ENCODE measurements around the gene HSPB6. TPM values are rescaled to one million over a fixed set of nuclear protein-coding genes. Genes with fewer than 3 reads are reported as not detected.
A peak's percentile ranks its signal among the peaks of the same experiment; 100 is the strongest.

Gene HSPB6
- total RNA-seq, 1 experiment from 2014 or later, result 0.37 TPM

DNA sequence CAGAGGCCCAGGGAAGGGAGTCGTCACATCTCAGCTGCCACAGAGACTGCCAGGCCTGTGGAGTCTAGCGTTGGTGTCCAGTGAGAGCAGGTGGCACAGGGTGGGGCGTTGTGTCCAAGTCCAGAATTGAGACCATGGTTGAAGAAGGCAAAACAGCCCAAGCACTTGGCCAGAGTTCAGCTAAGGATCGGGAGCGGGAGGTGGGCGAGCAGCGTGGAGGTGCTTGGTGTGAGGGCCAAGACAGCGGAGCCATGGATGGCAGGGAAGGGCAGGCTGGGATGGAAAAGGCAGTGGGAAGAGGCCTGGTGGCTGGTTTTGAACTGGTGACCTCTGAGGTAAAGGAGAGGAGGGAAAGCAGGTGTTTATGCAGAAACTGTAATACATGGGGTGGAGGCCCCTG, 22.6 kb downstream of the HSPB6 start:
- Mint-ChIP-seq H3K27ac (peak overlapping the region in 1 of 3 experiments; percentile 73; a peak in 4 of 7 replicates), H3K4me3 (no peak overlapping the region; a peak in 1 of 5 replicates), H3K36me3 (ENCODE audit: insufficient read depth in 1 of 3, low read depth in 3 of 3) (peaks cover 53 to 78% (median 73%) of the 10 kb centered on the region in 3 experiments), H3K27me3 (ENCODE audit: low read depth) (no peaks in the 10 kb centered on the region), H3K9me3 (no peaks in the 10 kb centered on the region), H3K4me1 (peaks cover 0 to under 1% of the 10 kb centered on the region in 2 experiments; a peak in 1 of 4 replicates)
- no peak overlapping the region for H2BK12ac ChIP-seq (ENCODE audit: insufficient read length, low read depth, low read length)
- no peak overlapping the region for H3K4ac ChIP-seq (ENCODE audit: low read depth, low read length)
- DNase-seq, result no peak
- H3K14ac ChIP-seq (ENCODE audit: insufficient read depth, low read length), result no peak overlapping the region
- H4K91ac ChIP-seq (ENCODE audit: insufficient read length, low read depth, low read length), result no peak overlapping the region
- H2BK5ac ChIP-seq (ENCODE audit: insufficient read length, low read length), result no peak overlapping the region
- no peaks in the 10 kb centered on the region for H4K20me1 ChIP-seq (ENCODE audit: control insufficient read depth, insufficient read depth, insufficient read length)
- H3K4me1 ChIP-seq (ENCODE audit: insufficient read depth, low read length), result no peaks in the 10 kb centered on the region
- H3K79me2 ChIP-seq (ENCODE audit: insufficient read depth, low read length), result no peaks in the 10 kb centered on the region
- no peak overlapping the region for H3K4me2 ChIP-seq (ENCODE audit: insufficient read depth, insufficient read length, low read length)
- H3K23me2 ChIP-seq (ENCODE audit: insufficient read length, low read depth, low read length, poor library complexity, severe bottlenecking), result no peaks in the 10 kb centered on the region
- no peak overlapping the region for H3K56ac ChIP-seq (ENCODE audit: insufficient read length, low read depth, low read length)
- no peaks in the 10 kb centered on the region for H3K79me1 ChIP-seq (ENCODE audit: insufficient read depth, low read depth, low read length, poor library complexity, severe bottlenecking)
- H3K27ac ChIP-seq (ENCODE audit: insufficient read length, low read depth, low read length), result no peak overlapping the region
- no peak overlapping the region for H2AFZ ChIP-seq (ENCODE audit: low read length)
- WGBS (ENCODE audit: extremely low coverage, insufficient read length, low lambda C conversion rate), result no CpG with 5 or more reads among the region's 8 CpGs
- no peak overlapping the region for H2AK5ac ChIP-seq (ENCODE audit: insufficient read length, low read length)
- H3K23ac ChIP-seq (ENCODE audit: insufficient read length, low read depth, low read length), result no peak overlapping the region
- H4K5ac ChIP-seq (ENCODE audit: insufficient read length, low read depth, low read length), result no peak overlapping the region
- no peak overlapping the region for H3K9ac ChIP-seq (ENCODE audit: extremely low read depth, insufficient read length, low read length)
- TF ChIP-seq, protein P1, sequence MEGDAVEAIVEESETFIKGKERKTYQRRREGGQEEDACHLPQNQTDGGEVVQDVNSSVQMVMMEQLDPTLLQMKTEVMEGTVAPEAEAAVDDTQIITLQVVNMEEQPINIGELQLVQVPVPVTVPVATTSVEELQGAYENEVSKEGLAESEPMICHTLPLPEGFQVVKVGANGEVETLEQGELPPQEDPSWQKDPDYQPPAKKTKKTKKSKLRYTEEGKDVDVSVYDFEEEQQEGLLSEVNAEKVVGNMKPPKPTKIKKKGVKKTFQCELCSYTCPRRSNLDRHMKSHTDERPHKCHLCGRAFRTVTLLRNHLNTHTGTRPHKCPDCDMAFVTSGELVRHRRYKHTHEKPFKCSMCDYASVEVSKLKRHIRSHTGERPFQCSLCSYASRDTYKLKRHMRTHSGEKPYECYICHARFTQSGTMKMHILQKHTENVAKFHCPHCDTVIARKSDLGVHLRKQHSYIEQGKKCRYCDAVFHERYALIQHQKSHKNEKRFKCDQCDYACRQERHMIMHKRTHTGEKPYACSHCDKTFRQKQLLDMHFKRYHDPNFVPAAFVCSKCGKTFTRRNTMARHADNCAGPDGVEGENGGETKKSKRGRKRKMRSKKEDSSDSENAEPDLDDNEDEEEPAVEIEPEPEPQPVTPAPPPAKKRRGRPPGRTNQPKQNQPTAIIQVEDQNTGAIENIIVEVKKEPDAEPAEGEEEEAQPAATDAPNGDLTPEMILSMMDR (conservative IDR thresholded peaks at IDR 0.05), result no peak
- no peaks in the 10 kb centered on the region for H3K27me3 ChIP-seq (ENCODE audit: insufficient read depth, low read length)
- no peaks in the 10 kb centered on the region for H3K9me3 ChIP-seq (ENCODE audit: control insufficient read depth, low read depth, low read length)
- H2BK15ac ChIP-seq (ENCODE audit: low read depth, low read length), result no peak overlapping the region
- H3T11ph ChIP-seq (ENCODE audit: low read length), result no peak overlapping the region
- H2BK20ac ChIP-seq (ENCODE audit: low read depth, low read length, poor library complexity, severe bottlenecking), result no peak overlapping the region
- no peak overlapping the region for H4K8ac ChIP-seq (replicated peaks; ENCODE audit: insufficient read length, low read depth, low read length)
- H3K18ac ChIP-seq (ENCODE audit: insufficient read length, low read depth, low read length), result no peak overlapping the region
- H2BK120ac ChIP-seq (ENCODE audit: low read depth, low read length, poor library complexity, severe bottlenecking), result no peak overlapping the region

All from H9 (cell line).